ENCODE results near the gene RFX8.

RFX8 gene

DNA sequence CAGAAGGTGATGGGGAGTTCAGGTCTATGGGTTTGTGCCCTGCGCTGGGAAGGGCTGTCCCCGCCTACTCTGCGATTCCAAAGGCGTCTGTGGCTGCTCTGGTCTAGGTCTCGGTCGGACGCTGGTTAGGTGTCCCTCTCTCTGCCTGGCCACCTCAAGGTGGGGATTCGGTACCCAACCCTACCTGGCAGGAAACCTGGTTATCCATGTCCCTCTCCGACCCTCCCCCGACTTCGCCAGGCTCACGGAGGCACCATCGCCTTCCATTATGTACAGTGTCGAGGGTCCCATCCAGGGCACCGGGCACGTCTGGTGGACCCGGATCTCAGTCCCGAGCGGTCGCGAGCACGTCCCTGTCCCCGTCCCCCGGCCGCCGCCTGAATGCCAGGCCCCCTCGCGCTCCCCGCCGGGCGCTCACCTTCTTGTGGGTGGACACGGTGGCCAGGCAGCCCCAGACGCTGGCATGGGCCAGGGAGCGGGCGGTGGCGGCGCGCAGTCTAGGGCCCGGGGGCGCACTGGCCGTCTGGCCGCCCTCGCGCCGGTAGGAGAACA lies 88.2 kb downstream of the RFX8 start:
- H3K4me3 ChIP-seq (ENCODE audit: low read depth, low read length), result peak overlapping the region; percentile 46
- TF ChIP-seq, protein P1, sequence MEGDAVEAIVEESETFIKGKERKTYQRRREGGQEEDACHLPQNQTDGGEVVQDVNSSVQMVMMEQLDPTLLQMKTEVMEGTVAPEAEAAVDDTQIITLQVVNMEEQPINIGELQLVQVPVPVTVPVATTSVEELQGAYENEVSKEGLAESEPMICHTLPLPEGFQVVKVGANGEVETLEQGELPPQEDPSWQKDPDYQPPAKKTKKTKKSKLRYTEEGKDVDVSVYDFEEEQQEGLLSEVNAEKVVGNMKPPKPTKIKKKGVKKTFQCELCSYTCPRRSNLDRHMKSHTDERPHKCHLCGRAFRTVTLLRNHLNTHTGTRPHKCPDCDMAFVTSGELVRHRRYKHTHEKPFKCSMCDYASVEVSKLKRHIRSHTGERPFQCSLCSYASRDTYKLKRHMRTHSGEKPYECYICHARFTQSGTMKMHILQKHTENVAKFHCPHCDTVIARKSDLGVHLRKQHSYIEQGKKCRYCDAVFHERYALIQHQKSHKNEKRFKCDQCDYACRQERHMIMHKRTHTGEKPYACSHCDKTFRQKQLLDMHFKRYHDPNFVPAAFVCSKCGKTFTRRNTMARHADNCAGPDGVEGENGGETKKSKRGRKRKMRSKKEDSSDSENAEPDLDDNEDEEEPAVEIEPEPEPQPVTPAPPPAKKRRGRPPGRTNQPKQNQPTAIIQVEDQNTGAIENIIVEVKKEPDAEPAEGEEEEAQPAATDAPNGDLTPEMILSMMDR (IDR thresholded peaks at IDR 0.05; ENCODE audit: control insufficient read depth, extremely low read depth, insufficient read depth), result no peak
- no peak for DNase-seq (ENCODE audit: low read depth)

DNA sequence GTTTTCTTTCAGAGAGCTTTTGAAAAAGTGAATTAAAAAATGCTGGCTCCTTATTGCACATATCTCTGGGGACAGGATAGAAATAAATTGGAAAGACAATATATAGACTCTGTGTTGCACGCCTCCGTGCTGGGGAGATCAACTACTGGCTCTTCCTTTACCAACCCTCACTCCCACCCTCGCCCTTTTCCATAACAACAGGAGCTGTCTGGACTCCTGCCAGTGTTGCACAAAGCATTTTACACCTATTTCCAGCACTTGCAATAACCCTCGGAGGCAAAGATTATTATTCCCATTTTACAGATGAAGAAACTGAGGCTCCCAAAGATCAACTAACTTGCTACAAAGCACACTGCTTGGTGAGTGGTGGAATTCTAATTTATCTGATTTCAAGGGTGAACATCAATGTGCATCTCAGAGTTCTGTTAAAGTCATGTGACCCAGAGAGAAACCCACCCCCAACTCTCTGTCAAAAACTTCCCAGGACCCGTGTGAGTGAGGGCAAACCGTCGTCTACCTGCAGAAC lies 91.8 kb downstream of the RFX8 start:
- DNase-seq (ENCODE audit: low read depth), result no peak
- no peak overlapping the region for H3K4me3 ChIP-seq (ENCODE audit: low read depth, low read length)

DNA sequence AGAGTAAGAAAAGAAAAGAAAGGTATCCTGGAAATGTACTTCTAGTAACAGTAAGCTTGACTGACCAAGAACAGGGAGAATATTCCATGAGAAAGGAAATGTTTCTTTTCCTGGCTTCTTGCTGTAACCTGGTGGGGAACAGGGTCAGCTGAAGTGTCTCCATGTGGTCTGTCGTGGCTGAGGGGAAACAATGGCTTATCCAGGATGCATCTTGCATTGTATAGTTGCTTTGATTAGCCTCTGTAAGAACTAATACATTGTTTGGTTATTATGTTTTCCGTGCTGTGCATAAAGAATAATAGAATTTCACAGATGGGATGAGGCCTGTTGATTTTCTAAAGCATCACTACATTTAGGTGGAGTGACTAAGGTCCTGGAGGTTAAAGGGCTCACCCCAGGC lies 92.5 kb downstream of the RFX8 start:
- DNase-seq (ENCODE audit: low read depth), result no peak
- no peak overlapping the region for H3K4me3 ChIP-seq (ENCODE audit: low read depth, low read length)
- TF ChIP-seq, protein P1 (IDR thresholded peaks at IDR 0.05; ENCODE audit: control insufficient read depth, extremely low read depth, insufficient read depth), result no peak

More for the DNA sequence above, 91.8 kb downstream of the RFX8 start:
- TF ChIP-seq, protein P1 (IDR thresholded peaks at IDR 0.05; ENCODE audit: control insufficient read depth, extremely low read depth, insufficient read depth), result no peak

DNA sequence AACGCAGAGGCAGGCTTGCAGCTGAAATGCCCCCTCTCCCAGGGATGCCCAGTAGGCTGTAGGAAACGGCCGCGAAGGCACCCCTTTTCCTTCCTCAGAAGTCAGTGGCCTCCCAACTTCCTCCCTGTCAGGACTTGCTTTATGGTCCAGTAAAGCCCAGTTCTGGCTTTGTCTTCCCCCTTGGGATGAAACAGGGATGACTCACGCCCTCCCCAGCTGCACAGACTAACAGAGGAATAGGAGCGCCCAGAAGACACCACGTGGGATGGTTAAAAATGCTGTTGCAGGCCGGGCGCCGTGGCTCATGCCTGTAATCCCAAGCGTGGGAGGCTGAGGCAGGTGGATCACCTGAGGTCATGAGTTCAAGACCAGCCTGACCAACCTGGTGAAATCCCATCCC lies 94.5 kb downstream of the RFX8 start:
- no peak overlapping the region for H3K4me3 ChIP-seq (ENCODE audit: low read depth, low read length)
- TF ChIP-seq, protein P1 (IDR thresholded peaks at IDR 0.05; ENCODE audit: control insufficient read depth, extremely low read depth, insufficient read depth), result no peak
- no peak for DNase-seq (ENCODE audit: low read depth)

DNA sequence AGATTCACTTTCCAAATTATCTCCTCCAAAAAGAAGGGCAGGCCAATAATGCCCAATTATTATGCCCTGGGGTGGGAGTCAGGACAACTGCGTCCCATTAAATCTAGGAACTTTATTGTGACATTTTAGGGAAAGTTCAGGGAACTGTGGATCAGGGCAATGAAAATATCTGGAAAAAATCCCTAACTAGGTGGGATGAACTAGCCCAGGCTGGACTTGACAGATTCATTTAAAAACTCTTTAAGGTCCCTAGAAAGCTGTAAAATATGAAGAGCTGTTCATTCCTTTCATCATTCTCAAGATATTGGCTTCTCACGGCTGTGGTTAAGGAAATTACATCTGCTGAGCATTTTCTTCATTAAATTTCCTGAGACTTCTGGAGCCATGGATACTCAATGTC lies 95.8 kb downstream of the RFX8 start:
- DNase-seq (ENCODE audit: low read depth), result no peak
- TF ChIP-seq, protein P1 (IDR thresholded peaks at IDR 0.05; ENCODE audit: control insufficient read depth, extremely low read depth, insufficient read depth), result no peak
- H3K4me3 ChIP-seq (ENCODE audit: low read depth, low read length), result no peak overlapping the region

DNA sequence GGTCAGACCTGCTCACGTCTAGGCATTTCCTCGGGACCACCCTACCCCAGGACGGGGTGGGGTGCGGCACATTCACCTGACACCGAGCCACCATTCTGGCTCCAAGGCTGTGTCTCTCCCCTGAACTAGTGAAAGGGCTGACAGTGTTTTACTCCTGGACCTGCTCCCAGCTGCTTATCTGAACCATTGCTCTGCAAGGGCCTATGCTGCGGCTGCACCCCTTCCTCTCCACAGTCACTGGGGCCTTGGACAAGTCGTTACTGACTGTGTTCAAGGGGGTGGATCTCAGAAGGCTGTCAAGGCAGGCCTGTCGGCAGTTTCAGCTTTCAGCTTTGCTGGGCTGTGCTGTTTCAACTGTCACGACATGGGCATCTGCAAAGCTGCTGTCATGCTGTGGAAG lies 99.3 kb downstream of the RFX8 start:
- TF ChIP-seq, protein P1 (IDR thresholded peaks at IDR 0.05; ENCODE audit: control insufficient read depth, extremely low read depth, insufficient read depth), result no peak
- no peak overlapping the region for H3K4me3 ChIP-seq (ENCODE audit: low read depth, low read length)
- no peak for DNase-seq (ENCODE audit: low read depth)

Data from LNCaP clone FGC (cell line).